Activated CD8-positive, alpha-beta memory T cell treated with anti-CD3 and anti-CD28 coated beads, Interleukin-2, amount 50 U/mL, for 1 hour (primary cell): ENCODE measurements around the gene GLI2.

Source experiments
- DNase-seq: peaks from one replicate; pipeline ENCODE4 v3.0.0-alpha.2; 2020; ENCODE audit errors: extremely low read depth

Gene GLI2

GRCh38 chr2:120770641-120771040 lies 35.0 kb downstream of the GLI2 start:
- no peak for DNase-seq

- DNase-seq = no peak
Measured at GRCh38 chr2:120771111-120771780, 35.6 kb downstream of the GLI2 start.

- no peak for DNase-seq
Measured at GRCh38 chr2:120771781-120772208, 36.1 kb downstream of the GLI2 start.

GRCh38 chr2:120772261-120772660 lies 36.6 kb downstream of the GLI2 start:
- no peak for DNase-seq

GRCh38 chr2:120773186-120773800 lies 37.6 kb downstream of the GLI2 start:
- no peak for DNase-seq

GRCh38 chr2:120774557-120775160 lies 39.0 kb downstream of the GLI2 start:
- no peak for DNase-seq

- no peak for DNase-seq
Measured at GRCh38 chr2:120775194-120775593, 39.5 kb downstream of the GLI2 start.

GRCh38 chr2:120775801-120776589 lies 40.3 kb downstream of the GLI2 start:
- no peak for DNase-seq

GRCh38 chr2:120776649-120777048 lies 41.0 kb downstream of the GLI2 start:
- no peak for DNase-seq

- DNase-seq = no peak
Measured at GRCh38 chr2:120777170-120777751, 41.6 kb downstream of the GLI2 start.

GRCh38 chr2:120777787-120778186 lies 42.1 kb downstream of the GLI2 start:
- DNase-seq = no peak

GRCh38 chr2:120778244-120778643 lies 42.6 kb downstream of the GLI2 start:
- no peak for DNase-seq

GRCh38 chr2:120779781-120780283 lies 44.2 kb downstream of the GLI2 start:
- no peak for DNase-seq

- DNase-seq = no peak
Measured at GRCh38 chr2:120780402-120780801, 44.7 kb downstream of the GLI2 start.

GRCh38 chr2:120783371-120783791 lies 47.7 kb downstream of the GLI2 start:
- DNase-seq = no peak

- no peak for DNase-seq
Measured at GRCh38 chr2:120783969-120784372, 48.3 kb downstream of the GLI2 start.
